ENCODE results near the gene ELOB.

The ELOB gene

DNA sequence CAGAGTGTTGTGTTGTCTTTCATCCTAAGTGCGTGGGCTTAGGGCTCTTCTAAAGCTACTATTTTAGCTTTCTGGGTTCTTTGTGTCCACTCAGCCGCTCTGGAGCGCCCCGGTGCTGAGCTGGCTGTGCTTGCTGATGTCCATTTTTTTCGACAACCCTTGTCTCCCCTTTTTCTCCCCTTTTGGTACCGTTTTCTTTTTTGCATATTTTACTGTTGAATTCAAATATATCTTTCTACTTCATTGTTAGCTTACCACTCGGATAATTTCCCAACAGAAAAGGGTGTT, 23.4 kb downstream of the ELOB start:
- no peak for TF ChIP-seq ZFX (IDR thresholded peaks at IDR 0.05; ENCODE audit: borderline replicate concordance)
- TF ChIP-seq, protein P1, sequence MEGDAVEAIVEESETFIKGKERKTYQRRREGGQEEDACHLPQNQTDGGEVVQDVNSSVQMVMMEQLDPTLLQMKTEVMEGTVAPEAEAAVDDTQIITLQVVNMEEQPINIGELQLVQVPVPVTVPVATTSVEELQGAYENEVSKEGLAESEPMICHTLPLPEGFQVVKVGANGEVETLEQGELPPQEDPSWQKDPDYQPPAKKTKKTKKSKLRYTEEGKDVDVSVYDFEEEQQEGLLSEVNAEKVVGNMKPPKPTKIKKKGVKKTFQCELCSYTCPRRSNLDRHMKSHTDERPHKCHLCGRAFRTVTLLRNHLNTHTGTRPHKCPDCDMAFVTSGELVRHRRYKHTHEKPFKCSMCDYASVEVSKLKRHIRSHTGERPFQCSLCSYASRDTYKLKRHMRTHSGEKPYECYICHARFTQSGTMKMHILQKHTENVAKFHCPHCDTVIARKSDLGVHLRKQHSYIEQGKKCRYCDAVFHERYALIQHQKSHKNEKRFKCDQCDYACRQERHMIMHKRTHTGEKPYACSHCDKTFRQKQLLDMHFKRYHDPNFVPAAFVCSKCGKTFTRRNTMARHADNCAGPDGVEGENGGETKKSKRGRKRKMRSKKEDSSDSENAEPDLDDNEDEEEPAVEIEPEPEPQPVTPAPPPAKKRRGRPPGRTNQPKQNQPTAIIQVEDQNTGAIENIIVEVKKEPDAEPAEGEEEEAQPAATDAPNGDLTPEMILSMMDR (IDR thresholded peaks at IDR 0.05) = no peak
- peak overlapping the region; percentile 98 for H3K27ac ChIP-seq

- TF ChIP-seq ZFX (IDR thresholded peaks at IDR 0.05; ENCODE audit: borderline replicate concordance) = no peak
- TF ChIP-seq, protein P1 (IDR thresholded peaks at IDR 0.05) = no peak
- H3K27ac ChIP-seq = peak overlapping the region; percentile 98
Measured at GRCh38 chr16:2752850-2753732, 24.0 kb downstream of the ELOB start.

GRCh38 chr16:2752035-2752849, 24.8 kb downstream of the ELOB start, which contains the start of gene SRRM2:
Gene SRRM2, plus strand, starts transcription at chr16:2752638. Its CDS starts 3,727 bp downstream, at chr16:2756365.
- peak within 1 kb of the TSS; percentile 98 for H3K27ac ChIP-seq
- 0 out of 2 replicates have a peak, but pooled peaks have one; percentile 49 for TF ChIP-seq ZFX (IDR thresholded peaks at IDR 0.05; ENCODE audit: borderline replicate concordance)
- TF ChIP-seq, protein P1 (IDR thresholded peaks at IDR 0.05) = no peak

DNA sequence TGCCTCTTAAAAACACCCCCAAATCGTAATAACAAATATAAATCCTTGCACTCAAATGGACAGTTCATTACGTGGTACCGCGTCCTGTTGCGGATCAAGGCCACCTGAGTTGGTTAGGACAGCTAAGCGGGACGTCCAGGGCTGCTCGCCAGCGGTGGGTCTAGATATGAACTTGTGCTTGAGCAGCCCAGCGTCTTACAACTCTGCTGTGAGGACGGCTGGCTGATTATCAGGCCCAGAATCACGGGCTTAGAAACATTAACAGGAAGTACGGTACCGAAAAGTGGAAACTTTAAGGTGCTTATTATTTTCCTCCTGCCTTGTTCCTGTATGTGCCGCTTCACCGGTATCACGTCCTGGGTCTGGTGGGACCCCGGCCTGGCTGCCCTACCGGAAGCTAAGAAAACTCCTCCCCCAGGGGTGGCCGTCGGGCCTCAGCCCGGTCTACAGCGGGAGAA, 25.5 kb downstream of the ELOB start:
- no peak for TF ChIP-seq ZFX (IDR thresholded peaks at IDR 0.05; ENCODE audit: borderline replicate concordance)
- TF ChIP-seq, protein P1 (IDR thresholded peaks at IDR 0.05) = no peak
- peak overlapping the region; percentile 98 for H3K27ac ChIP-seq

DNA sequence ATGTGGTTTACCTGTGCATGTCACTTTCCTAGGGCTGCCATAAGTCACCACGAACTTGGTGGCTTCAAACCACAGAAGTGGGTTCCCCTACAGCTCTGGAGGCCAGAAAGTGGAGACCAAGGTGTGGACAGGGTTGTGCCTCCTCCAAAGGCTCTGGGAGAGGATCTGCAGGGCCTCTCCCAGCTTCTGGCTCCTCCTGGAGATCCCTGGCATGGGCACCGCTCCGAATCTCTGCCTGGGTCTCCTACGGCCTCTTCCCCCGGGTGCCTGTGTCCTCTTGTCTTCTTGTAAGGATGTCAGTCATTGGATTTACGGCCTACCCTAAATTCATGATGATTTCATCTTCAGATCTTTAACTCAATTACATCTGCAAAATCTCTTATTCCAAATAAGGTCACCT, 27.1 kb downstream of the ELOB start:
- TF ChIP-seq ZFX (IDR thresholded peaks at IDR 0.05; ENCODE audit: borderline replicate concordance) = no peak
- TF ChIP-seq, protein P1 (IDR thresholded peaks at IDR 0.05) = no peak
- H3K27ac ChIP-seq = no peak overlapping the region

GRCh38 chr16:2749476-2749875, 27.6 kb downstream of the ELOB start:
- H3K27ac ChIP-seq = no peak overlapping the region
- no peak for TF ChIP-seq ZFX (IDR thresholded peaks at IDR 0.05; ENCODE audit: borderline replicate concordance)
- TF ChIP-seq, protein P1 (IDR thresholded peaks at IDR 0.05) = no peak

All from 22Rv1 (cell line).